T-helper 2 cell treated with Interferon-gamma antibody and Interleukin-4, amounts not matched to agents 100 ng/mL and 5 ng/mL, for 36 hours (primary cell): ENCODE data around the gene NEUROD1. TPM values are rescaled to one million over a fixed set of nuclear protein-coding genes. Genes with fewer than 3 reads are reported as not detected.

Experiments
- intact Hi-C: fragments of 100-400 bp; cut with micrococcal nuclease; formaldehyde crosslinking; loops from one replicate; pipeline ENCODE4 v1.15.1; 2023
- total RNA-seq: library from RNA; stranded (reverse); gene quantifications from 2 replicates; pipeline ENCODE4 v1.2.3, GENCODE V29; 2022

Gene NEUROD1
- total RNA-seq, 1 donor from 2014 or later: not detected

DNA sequence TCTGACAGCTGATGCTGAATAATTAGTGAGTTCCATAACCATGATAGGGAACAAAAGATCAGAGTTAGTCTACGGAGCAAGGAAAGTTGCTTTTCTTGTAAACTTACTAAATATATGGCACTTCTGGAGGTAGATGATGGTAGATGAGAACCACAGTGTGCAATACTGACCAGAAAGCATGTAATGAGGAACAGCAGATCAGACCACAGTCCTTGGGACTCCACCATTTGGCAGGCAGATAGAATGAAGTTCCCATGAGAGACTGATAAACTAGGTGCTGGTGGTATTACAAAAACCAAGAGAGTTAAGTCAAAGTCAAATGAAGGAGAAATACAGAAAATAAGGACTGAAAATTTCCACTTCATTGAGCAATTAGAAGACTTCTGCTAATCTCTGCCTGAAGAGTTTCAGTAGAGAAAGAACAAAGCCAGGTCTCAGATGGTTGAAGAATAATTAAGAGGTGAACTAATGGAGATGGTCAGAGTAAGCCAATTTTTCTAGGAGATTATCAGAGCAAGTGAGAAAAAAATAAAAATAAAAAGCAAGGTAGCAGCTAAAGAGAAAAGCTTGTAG lies 33.8 kb downstream of the NEUROD1 start:
- intact Hi-C loops: no loop called here

DNA sequence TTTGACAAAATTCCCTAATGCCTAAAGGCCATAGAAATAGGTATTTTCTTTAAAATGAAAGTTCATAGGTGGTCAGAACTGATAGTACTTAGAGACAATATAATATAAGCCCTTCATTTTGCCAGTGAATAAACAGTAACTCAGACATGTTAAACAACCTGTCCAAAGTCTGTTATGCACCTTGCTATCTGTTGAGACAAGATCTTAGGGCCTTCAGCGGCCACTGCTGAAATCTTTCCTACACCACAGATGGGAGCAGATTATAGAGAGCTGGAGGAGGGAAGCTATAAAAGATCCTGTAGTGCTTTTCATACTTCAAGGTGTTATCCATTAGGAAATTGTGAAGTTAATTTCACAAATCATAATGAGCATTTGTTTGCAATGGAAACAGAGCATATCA lies 37.2 kb downstream of the NEUROD1 start:
- intact Hi-C loops: no loop called here

DNA sequence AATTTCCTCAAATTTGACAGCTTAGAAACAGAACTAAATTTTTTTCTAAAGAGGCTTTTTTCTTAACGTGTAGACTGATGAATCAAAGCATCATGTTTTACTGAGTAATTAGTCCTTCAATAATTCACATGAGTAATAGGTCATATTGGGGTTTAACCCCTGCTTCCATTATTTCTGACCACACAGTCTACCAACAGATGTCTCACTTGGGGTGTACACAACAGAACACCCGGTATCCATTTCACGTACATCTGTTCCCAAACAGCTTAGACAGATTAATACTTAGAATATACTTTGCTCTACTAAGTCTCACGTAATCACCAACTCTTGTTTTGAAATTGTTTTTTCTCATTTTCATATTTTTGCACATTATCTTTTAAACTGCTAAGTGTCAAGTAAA lies 38.2 kb downstream of the NEUROD1 start:
- intact Hi-C loops: no loop called here

DNA sequence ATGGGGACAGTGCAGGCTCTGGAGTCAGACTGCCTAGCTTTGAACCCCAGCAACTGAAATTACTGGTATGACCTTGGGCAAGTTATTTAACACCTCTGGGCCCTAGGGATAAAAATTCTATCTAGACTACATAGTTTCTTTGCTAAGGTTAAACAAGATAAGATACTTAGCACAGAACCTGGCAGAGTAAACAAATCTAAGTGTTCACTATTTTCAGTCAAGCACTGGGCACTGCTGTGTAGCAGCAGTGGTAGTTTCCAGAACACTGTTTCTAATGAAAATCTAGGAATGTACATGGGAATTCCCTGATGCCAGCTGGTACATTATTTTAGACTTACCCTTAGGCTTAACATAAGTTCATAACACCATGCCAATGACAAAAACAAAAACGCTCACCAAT lies 40.6 kb downstream of the NEUROD1 start:
- intact Hi-C loops: no loop called here

DNA sequence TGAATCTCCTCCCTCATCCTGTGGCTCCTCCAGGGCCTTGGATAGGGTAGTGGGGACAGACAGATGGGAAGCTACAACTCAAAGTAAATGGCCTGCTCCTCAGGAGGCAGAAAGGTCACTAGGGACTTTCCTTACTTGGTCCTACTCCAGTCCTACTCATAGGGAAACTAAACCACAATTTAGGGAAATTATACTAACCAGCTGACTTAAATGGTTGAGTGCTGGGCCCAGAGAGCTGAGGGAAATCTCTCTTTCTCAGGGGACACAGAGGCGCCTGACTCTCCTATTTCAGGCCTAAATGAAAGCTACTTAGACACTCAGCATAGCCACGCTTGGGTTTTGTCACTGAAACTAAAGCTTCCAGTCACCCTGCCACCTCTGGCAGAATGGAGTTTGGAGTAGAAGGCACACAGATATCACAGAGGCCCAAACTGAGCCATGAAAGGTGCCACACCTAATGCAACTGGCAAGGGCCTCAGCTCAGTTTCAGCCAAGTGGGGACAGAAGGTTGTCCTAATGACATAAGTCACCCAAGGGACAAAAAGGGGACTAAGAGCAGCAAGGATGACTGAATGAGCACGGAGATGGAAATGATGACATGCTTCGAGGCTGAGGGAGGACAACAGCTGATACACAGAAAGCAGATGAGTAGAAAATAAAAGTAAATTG lies 47.5 kb downstream of the NEUROD1 start:
- intact Hi-C loops: no loop called here

DNA sequence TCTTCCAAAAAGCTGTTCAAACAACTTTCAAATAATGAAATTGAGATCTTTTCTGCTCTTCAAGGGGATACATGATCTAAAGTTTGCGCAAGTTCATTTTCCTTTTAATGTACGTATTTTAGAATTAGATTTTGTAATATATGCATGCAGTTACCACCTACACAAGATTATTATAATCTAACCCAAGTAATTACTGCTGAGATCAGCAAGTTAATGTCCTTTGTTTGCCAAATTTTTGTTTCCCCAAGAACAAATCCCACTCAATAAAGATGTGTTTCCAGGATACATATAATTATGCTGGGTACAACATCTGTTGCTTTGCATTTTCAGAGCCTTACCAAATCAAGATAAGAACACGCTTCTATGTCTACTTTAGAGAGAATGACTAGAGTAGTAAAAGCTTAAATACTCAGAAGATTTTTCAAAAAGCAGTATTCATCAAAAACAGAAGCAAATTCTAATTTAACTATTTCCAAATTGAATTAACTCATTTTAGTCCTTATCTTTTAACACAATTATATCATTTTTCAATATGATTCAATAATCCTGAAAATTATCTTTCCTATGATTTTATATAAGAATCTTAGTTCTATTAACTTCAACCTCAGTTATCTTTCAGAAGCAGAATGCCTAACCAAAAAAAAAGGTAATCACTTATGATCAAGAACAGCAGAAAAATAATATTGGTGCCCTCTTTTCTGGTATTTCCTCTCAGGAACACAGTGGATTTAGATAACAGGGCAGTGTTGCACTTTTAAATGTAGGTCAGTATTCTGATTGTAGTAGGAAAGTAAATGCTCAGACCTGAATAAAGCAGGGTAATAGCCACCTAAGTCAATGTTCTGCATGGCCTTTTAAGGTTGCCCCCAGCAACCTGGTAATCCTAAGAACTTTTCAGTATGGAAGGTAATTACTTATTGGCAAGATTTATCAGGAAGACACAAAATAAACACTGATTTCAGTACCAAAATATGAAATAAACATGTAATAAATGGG lies 51.4 kb downstream of the NEUROD1 start:
- intact Hi-C loops: no loop called here

DNA sequence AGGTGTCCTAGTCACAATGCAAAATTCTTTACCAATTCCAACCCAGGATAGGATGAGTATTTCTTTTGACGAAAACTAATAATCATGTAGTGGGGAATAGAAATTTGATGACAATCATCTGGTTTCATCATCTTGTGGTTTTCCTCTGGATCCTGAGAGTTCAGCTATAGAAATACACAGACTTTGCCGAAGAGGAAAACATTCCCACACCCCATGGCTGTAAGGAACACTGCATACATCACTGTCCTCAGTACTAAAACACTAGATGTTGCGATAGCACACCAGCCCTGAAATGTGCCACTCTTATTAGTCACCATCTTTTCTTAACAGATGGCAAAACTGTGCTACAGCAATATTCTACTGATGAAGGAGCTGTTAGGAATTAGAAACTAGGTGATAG lies 52.8 kb downstream of the NEUROD1 start:
- intact Hi-C loops: no loop called here

DNA sequence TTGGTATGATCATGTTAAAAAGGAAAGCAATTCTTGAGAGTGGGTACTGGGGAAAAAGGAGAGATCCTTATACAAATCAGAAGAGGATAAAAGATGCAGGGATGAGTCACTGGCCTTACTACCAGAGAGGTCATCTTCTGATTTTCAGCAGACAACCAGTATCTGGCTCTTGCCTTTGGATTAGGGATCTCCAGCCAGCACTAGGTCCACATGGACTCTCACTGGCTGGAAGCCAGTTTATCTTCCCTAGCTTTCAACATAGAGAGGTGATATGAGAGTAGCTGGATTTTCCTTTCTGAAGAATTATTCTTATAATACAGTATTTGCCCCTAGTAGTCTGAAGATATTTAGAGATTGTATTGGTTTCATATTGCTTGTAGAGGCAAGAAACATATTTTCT lies 53.6 kb downstream of the NEUROD1 start:
- intact Hi-C loops: no loop called here

Other genes starting within 250 kb of the NEUROD1 start
- gene ITGA4, start 223.1 kb downstream of the NEUROD1 start, total RNA-seq: 311 and 312 TPM in 2 replicates
- 0.07 TPM in 1 of 2 replicates, not detected in the other for gene CERKL, start 23.4 kb downstream of the NEUROD1 start, total RNA-seq
- 54.9 and 58.3 TPM in 2 replicates for gene ITPRID2, start 211.2 kb upstream of the NEUROD1 start, total RNA-seq